Thyroid gland (tissue), 4 donors: Measurements from ENCODE around the gene UBXN10. TPM values are rescaled to one million over a fixed set of nuclear protein-coding genes. Genes with fewer than 3 reads are reported as not detected.
A peak's percentile ranks its signal among the peaks of the same experiment; 100 is the strongest.

ENCODE experiments used
- DNase-seq, 2 donors: peaks; one replicate each; pipeline ENCODE4 v3.0.0-alpha.2; 2019
- H3K27ac ChIP-seq, 3 donors: fragments of 200-600 bp; sonication (generic); 1 replicate in 2 of 3; 2 replicates in 1 of 3; pipeline ENCODE4 v1.5.1; 2016 to 2019; ENCODE audit warnings: mild to moderate bottlenecking in 1 of 3, moderate library complexity in 1 of 3
- H3K27me3 ChIP-seq: fragments of 200-600 bp; sonication (generic); one replicate; pipeline ENCODE4 v1.5.1; 2019
- H3K36me3 ChIP-seq, 2 donors: fragments of 200-600 bp; sonication (generic); one replicate each; pipeline ENCODE4 v1.5.1; 2016 to 2019
- H3K4me1 ChIP-seq, 2 donors: fragments of 200-600 bp; sonication (generic); one replicate each; pipeline ENCODE4 v1.5.1; 2017 to 2019
- H3K4me3 ChIP-seq, 3 donors: fragments of 200-600 bp; sonication (generic); replicated peaks in 1 of 3; 1 replicate in 2 of 3; 2 replicates in 1 of 3; pipeline ENCODE4 v1.5.1; 2016; ENCODE audit warnings: mild to moderate bottlenecking in 1 of 3
- H3K9me3 ChIP-seq: fragments of 200-600 bp; sonication (generic); one replicate; pipeline ENCODE4 v1.5.1; 2017
- CTCF ChIP-seq, 6 experiments: fragments of 200-600 bp in 3 of 6; fragments of 450-650 bp in 3 of 6; sonication (generic) in 3 of 6; IDR thresholded peaks; one replicate each; pipeline ENCODE4 v1.5.1; 2016 to 2019; ENCODE audit warnings: antibody characterized with exemption in 6 of 6, mild to moderate bottlenecking in 2 of 6, inconsistent platforms in 1 of 6, moderate library complexity in 1 of 6
- POLR2A ChIP-seq, 2 donors: fragments of 450-650 bp; IDR thresholded peaks; one replicate each; pipeline ENCODE4 v1.6.1; 2017; ENCODE audit warnings: antibody characterized with exemption in 2 of 2, mild to moderate bottlenecking in 2 of 2, moderate library complexity in 1 of 2
- WGBS, 2 donors: methylation state at CpG; one replicate each; pipeline ENCODE4 v1.1.5; 2017; 5-methylcytosine and 5-hydroxymethylcytosine counted together
- intact Hi-C: fragments of 100-400 bp; cut with DNase I; formaldehyde crosslinking; loops from one replicate; pipeline ENCODE4 v1.15.1; 2023
- total RNA-seq, 4 donors: library from RNA; depleted of rRNA; stranded (reverse); fragments of >200 nt; gene quantifications; one replicate each; pipeline ENCODE4 v1.2.3, GENCODE V29; 2016

Gene UBXN10
- total RNA-seq, 4 donors from 2014 or later = 4.8 to 10.9 (median 6.4) TPM

- peaks cover 23 to 31% of the 10 kb centered on the region in 2 donors for H3K4me1 ChIP-seq
- no peak overlapping the region for H3K4me3 ChIP-seq
- whole genome bisulfite sequencing, 2 donors = 90 to 91% methylated on average over 4 of the region's 4 CpGs
- no peak overlapping the region for H3K27ac ChIP-seq
- intact Hi-C loops = no loop called here
- TF ChIP-seq POLR2A (IDR thresholded peaks at IDR 0.05) (no peak), CTCF (IDR thresholded peaks at IDR 0.05) (no peak)
- no peaks in the 10 kb centered on the region for H3K27me3 ChIP-seq
- no peaks in the 10 kb centered on the region for H3K9me3 ChIP-seq
- DNase-seq = no peak
- no peaks in the 10 kb centered on the region for H3K36me3 ChIP-seq
Observed at GRCh38 chr1:20189664-20190063, 3.8 kb downstream of the UBXN10 start.

- Histone ChIP-seq H3K27ac (no peak overlapping the region), H3K4me3 (no peak overlapping the region), H3K4me1 (peaks cover 23 to 30% of the 10 kb centered on the region in 2 donors)
Observed at GRCh38 chr1:20190256-20191160, 4.6 kb downstream of the UBXN10 start.

GRCh38 chr1:20191266-20191825 lies 5.5 kb downstream of the UBXN10 start:
- TF ChIP-seq CTCF (IDR thresholded peaks at IDR 0.05) = no peak
- TF ChIP-seq POLR2A (IDR thresholded peaks at IDR 0.05) = no peak
- H3K36me3 ChIP-seq = no peaks in the 10 kb centered on the region
- no peak overlapping the region for H3K4me3 ChIP-seq
- no peaks in the 10 kb centered on the region for H3K9me3 ChIP-seq
- no peaks in the 10 kb centered on the region for H3K27me3 ChIP-seq
- no peak overlapping the region for H3K27ac ChIP-seq
- H3K4me1 ChIP-seq = peaks cover 21 to 23% of the 10 kb centered on the region in 2 donors
- DNase-seq = peak in 1 of 2 donors; percentile 12
- intact Hi-C loops = no loop called here
- 80 to 85% methylated on average over 11 to 12 of the region's 12 CpGs for WGBS, 2 donors

More at GRCh38 chr1:20190256-20191160, 4.6 kb downstream of the UBXN10 start:
- WGBS, 2 donors = 88 to 89% methylated on average over 19 of the region's 19 CpGs
- Histone ChIP-seq H3K36me3 (no peaks in the 10 kb centered on the region), H3K27me3 (no peaks in the 10 kb centered on the region), H3K9me3 (no peaks in the 10 kb centered on the region)
- TF ChIP-seq CTCF (IDR thresholded peaks at IDR 0.05) = no peak
- no peak for TF ChIP-seq POLR2A (IDR thresholded peaks at IDR 0.05)
- intact Hi-C loops = no loop called here
- DNase-seq = no peak

GRCh38 chr1:20192364-20192763 lies 6.5 kb downstream of the UBXN10 start:
- no peak for DNase-seq
- intact Hi-C loops = no loop called here
- H3K36me3 ChIP-seq = no peaks in the 10 kb centered on the region
- no peaks in the 10 kb centered on the region for H3K27me3 ChIP-seq
- 88 to 90% methylated on average over 5 of the region's 5 CpGs for WGBS, 2 donors
- H3K4me3 ChIP-seq = no peak overlapping the region
- TF ChIP-seq CTCF (IDR thresholded peaks at IDR 0.05) (no peak), POLR2A (IDR thresholded peaks at IDR 0.05) (no peak)
- no peaks in the 10 kb centered on the region for H3K9me3 ChIP-seq
- H3K4me1 ChIP-seq = peaks cover 11 to 13% of the 10 kb centered on the region in 2 donors
- H3K27ac ChIP-seq = no peak overlapping the region

GRCh38 chr1:20192871-20193411 lies 7.0 kb downstream of the UBXN10 start:
- H3K36me3 ChIP-seq = no peaks in the 10 kb centered on the region
- WGBS, 2 donors = 84 to 92% methylated on average over 1 of the region's 1 CpG
- H3K4me1 ChIP-seq = peaks cover 7 to 9% of the 10 kb centered on the region in 2 donors
- DNase-seq = no peak
- H3K9me3 ChIP-seq = no peaks in the 10 kb centered on the region
- H3K27me3 ChIP-seq = no peaks in the 10 kb centered on the region
- H3K4me3 ChIP-seq = no peak overlapping the region
- intact Hi-C loops = no loop called here
- H3K27ac ChIP-seq = no peak overlapping the region
- TF ChIP-seq CTCF (IDR thresholded peaks at IDR 0.05) (no peak), POLR2A (IDR thresholded peaks at IDR 0.05) (no peak)
